Upper lobe of left lung (tissue), 4 donors: Measurements from ENCODE around the gene INPPL1.

Source experiments
- CTCF ChIP-seq, 6 experiments: fragments of 450-650 bp in 4 of 6; fragments of 200-600 bp in 2 of 6; sonication (generic) in 2 of 6; IDR thresholded peaks; one replicate each; pipeline ENCODE4 v1.5.1; 2016 to 2019; ENCODE audit warnings: antibody characterized with exemption in 6 of 6
- POLR2A ChIP-seq, 4 donors: fragments of 450-650 bp; IDR thresholded peaks; one replicate each; pipeline ENCODE4 v1.5.1; 2016 to 2017; ENCODE audit warnings: antibody characterized with exemption in 4 of 4, mild to moderate bottlenecking in 2 of 4
- POLR2AphosphoS5 ChIP-seq, 2 donors: sonication (generic); formaldehyde crosslinking; IDR thresholded peaks; one replicate each; pipeline ENCODE4 v1.5.1; 2017; ENCODE audit warnings: antibody characterized with exemption in 2 of 2

DNA sequence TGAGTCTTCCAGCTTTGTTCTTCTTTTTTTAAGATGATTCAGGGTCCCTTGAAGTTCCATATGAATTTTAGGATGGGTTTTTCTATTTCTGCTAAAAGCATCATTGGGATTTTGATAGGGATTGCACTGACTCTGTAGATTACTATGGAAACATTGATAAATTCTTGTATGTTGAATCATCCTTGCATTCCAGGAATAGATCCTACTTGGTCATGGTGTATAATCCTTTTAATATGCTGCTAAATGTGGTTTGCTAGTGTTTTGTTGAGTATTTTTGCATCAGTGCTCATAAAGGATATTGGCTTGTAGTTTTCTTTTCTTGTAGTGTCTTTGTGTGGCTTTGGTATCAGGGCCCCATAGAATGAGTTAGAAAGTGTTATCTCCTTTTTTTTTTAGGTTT is 54.3 kb downstream of the INPPL1 start:
- TF ChIP-seq CTCF (IDR thresholded peaks at IDR 0.05) (no peak), POLR2A (IDR thresholded peaks at IDR 0.05) (no peak), POLR2AphosphoS5 (IDR thresholded peaks at IDR 0.05) (no peak)
